ENCODE measurements around the gene DBNDD1.

GRCh38 chr16:89996178-89996489, 23.1 kb downstream of the DBNDD1 start:
- TF ChIP-seq POLR2AphosphoS5 (IDR thresholded peaks at IDR 0.05; ENCODE audit: borderline replicate concordance, low read depth, low read length): no peak
- TF ChIP-seq EZH2 (IDR thresholded peaks at IDR 0.05): no peak
